ENCODE data around the gene TOR1AIP2.
A peak's percentile ranks its signal among the peaks of the same experiment; 100 is the strongest.
"Not testable (repeated sequence)": the region's sequence is repeated elsewhere in the genome, so short reads cannot be mapped to it uniquely, and the experiment has no call there.

Gene TOR1AIP2

DNA sequence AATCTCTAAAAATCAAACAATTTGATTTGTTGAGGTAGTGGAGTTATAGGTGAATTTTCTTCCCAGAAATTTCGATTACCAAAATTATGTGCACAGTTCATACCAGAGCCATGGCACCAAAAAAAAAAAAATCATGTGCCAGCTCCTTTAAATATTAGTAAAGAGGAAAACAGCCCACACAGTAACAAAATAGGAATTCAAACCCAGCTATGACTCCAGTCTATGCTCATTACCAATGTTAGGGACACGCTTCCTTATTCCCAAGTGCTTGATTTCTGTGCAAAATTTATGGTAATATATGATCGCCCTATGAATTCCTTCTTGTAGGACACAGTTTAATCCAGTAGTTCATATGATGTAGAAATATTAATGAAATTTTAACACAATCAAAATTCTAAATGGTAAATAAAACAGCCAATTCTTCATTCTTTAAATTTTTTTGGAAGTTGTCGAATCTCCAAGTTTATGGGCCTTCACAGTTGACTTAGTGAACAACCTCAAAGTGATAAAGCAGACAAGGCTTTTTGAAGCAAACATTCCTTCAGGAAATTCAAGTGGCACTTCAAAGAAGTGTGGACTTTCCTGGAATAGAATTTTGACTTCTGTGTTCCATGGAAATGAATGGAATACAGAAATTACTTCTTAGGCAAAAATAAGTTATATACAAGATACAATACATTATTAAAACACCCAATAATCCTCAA lies 1.9 kb downstream of the TOR1AIP2 start:
- no peak for DNase-seq (ENCODE audit: low spot score)

DNA sequence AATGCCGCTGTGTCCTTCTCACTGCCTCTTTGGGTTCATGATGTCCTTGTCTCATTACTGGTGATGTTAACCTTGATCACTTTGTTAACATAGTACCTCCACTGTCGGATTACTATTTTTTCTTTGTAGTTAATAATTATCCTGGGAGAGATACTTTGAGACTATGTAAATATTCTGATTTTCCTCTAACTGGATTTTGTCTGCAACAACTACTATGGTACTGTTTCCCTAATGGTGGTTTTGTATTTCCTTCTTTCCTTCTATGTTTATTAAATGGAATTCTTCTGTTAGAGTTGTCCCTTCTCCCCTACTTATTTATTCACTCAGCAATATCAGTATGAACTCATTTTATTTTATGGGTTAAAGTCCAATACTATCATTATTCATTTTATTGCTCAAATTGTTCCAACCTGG lies 4.2 kb downstream of the TOR1AIP2 start:
- DNase-seq (ENCODE audit: low spot score), result no peak

DNA sequence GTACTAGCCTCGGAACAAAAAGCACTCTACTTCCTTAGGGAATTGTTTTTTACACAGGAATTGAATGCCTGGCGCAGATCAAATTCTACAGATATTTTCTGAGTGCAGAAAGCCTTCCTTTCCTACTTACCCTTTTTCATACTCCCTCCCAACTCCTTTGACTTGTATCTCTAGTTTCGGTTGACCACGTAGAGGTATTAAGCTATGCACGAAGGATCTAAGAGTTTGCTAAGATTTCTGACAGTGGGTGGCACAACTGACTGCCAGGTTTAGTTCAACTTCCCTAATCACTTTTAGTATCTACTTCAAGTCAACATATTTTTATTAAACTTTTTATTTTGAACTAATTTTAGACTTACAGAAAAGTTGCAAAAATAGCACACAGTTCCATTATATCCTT lies 5.0 kb downstream of the TOR1AIP2 start:
- DNase-seq (ENCODE audit: low spot score), result no peak

DNA sequence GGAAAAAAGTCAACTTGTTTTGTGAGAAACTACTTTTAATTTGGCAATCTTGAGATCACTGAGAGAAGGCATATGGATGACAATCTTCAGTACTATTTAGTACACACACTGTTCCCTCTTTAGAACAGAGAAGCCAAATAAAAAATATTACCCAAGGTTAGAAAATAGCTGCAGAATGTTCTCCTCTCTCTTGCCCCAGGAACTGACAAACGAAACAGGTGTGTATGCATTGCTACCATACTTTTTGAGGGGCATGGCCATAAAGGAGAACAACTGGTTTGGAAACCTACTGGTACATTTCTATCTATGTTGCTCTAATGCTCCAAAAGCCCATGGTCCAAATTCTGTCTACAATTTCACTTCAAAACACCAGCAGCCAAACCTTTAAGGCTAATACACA lies 5.7 kb downstream of the TOR1AIP2 start:
- DNase-seq (ENCODE audit: low spot score), result no peak

DNA sequence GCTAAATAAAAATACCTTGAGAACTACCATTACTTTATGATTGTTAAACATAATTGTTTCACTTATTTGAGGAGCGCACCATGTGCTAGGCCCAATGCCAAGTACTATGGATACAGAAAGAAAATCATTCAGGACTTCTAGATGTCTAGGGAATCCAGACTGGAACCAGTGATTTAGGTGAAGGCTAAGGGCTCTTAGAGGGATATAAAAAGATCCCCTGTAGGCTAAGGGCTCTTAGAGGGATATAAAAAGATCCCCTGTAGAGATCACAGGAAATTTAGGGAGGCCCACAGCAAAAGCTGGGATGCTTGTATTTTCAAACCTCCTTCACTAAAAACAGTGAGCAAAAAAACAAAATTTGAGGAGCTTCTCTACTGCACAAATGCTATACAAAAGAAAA lies 6.7 kb downstream of the TOR1AIP2 start:
- no peak for DNase-seq (ENCODE audit: low spot score)

DNA sequence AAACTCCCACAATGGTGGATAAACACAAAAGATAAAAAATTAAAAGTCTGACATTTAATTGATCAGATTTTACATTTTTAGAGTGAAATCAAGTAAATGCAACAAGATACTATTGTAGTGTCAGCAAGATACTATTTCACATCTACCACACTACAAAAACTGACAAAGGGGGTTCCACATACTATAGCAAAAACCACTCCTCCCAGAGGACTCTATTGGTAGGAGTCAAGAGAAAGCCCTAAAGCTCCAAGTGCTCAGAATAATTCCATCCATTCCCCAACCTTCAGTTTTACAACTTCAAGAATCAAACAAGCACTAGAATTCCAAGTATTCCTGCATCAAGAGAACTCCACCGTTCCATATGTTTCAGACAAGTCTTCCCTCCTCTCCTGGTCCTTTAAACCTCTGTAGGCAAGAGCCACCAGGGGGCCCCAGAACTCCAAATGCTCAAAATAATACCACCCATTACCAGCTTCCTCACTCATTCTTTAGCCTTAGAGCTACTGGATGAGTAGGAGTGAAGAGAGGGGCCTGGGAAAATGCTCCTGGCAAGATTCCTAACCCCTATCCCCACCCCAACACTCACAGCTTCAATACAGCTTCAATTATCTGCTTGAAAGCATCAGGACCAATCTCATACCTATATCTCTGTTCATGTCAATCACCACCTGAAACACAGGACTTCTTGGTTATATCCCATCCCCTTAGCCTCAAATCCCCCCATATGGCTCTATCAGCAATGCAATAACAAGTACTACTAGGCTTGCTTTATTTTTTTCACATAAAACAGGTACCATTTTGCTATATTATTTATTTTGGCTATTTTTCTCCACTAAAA lies 9.9 kb downstream of the TOR1AIP2 start:
- DNase-seq (ENCODE audit: low spot score), result peak; percentile 56

DNA sequence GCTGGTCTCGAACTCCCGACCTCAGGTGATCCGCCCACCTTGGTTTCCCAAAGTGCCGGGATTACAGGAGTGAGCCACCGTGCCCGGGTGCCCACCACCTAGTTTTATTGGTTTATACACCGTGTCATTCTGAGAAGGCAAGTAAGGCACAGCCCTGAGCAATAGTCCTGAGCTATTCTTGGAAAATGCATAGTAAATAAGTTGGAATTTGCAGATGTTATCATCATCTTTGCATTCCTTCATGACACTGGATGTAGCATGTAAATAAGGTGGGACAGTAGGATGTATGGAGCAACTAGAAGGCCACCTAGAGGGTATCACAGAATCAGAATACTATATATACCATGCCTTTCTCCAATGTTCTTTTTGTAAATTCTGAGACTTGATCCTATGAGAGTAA lies 11.0 kb downstream of the TOR1AIP2 start:
- DNase-seq (ENCODE audit: low spot score), result no peak

DNA sequence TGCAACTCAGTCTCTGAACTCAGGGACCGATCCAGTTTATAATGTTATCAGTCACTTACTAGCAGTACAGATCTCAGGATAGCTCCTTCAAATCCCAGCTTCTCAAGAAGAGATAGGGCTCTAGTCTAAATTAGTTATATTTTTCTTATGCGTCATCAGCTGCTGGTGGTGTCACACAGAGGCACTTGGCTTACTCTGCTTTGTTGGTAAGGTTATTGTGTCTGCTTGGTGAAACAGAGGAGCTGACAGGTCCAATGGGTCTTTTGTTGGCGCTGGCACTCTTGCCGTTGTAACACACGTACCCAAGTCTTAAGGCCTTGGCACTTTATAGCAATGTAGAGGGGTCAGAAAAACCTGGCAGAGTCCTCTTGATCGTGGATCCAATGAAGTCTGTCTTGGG lies 12.2 kb downstream of the TOR1AIP2 start:
- no peak for DNase-seq (ENCODE audit: low spot score)

DNA sequence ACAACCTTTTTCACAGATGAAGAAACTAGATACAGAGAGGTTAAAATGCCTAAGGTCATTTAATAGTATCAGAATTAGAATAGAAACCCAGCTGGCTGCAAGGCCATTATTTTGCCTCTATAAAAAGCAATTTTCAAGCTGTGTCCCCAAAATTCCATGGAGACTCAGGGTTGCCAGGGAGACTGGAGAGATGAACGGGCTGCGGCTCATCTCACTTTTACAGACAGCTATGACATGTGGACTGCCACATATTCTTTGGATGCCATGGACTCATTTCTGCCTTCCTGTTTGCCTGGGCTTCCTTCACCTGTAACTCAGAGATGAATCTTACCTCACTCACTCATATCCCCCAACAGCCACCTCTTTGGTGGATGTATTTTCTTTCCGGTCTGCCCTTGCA lies 17.0 kb downstream of the TOR1AIP2 start:
- DNase-seq (ENCODE audit: low spot score), result no peak

DNA sequence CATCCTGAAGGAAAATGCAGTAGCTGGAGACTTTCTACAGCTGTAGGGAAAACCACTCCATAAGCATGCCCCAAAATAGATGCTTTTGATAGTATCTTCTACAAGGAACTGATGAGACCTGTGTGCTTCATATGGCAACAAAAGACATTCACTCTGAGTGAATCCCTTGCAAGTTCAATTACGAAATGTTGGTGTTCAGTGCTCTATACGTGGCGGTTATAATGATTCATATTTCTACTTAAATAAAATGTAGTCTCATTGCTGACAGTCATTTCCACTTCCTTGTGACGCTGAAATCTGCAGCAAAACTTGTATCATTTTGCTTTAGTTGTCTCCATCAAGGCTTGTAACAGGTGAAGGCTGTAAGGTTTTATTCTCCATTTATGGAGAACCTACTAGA lies 20.6 kb downstream of the TOR1AIP2 start:
- no peak for DNase-seq (ENCODE audit: low spot score)

DNA sequence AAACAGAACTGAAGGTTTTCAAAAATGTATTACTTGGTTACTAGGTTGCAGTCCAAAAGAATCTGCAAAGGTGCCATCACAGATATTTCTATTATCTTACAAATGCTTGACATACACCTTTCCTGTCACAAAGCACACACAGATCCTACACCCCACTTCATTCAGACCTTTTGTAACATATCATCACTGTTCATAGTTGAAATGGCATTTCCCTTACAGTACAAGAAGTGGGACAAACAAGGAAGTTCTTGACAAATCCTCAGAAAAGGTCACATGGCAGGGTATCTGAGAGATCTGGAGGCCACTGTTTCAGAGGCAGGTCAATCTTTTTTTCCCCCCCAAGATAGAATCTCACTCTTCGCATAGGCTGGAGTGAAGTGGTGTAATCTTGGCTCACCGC lies 21.3 kb downstream of the TOR1AIP2 start:
- no peak for DNase-seq (ENCODE audit: low spot score)

DNA sequence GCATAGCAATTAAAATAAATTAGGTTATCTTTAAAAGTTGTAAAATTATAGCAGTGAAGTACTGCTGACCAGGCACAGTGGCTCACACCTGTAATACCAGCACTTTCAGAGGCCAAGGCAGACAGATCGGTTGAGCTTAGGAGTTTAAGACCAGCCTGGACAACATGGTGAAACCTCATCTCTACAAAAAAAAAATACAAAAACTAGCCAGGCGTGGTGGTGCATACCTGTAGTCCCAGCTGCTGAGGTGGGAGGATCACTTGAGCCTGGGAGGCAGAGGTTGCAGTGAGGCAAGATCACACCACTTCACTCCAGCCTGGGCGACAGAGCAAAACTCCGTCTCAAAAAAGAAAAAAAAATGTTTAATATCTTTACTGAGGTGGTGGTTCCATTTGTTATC lies 21.8 kb downstream of the TOR1AIP2 start:
- not testable (repeated sequence) for DNase-seq (ENCODE audit: low spot score)

DNA sequence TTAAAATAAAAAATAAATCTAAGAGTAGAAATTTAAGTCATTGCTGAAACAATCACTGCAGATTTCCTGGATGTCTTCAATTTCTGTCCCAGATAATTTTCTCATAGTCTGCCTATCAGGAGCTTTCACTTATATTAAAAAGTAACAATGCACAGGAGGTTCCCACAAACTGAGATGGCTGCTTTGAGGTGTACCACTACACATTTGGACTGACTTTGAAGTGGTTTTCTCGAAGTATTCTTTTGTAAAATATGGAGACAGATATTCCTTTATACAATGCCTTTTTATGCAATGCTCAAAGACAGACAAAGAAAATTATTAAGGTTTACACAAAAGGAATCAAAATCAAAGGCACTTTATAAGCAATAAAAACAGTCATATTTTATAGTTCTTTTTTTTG lies 24.5 kb downstream of the TOR1AIP2 start:
- DNase-seq (ENCODE audit: low spot score), result no peak

DNA sequence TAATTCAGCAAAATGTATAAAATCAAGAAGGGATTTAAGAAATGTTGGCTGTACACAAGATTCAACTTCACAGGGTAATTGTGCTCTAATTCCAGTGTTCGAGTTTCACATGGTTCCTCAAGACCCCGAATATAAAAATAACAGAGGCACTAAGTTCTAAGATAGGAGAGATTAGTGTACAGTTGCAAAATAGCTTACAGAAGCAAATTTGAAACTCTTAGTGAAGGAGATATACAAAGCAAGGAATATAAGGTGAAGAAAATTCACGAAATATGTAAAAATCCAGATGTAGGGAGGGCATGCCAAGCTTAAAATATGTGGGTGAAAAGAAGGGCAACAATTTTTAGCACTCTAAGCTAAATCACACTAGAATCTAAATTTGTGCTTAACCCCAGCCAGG lies 29.4 kb downstream of the TOR1AIP2 start:
- no peak for DNase-seq (ENCODE audit: low spot score)

DNA sequence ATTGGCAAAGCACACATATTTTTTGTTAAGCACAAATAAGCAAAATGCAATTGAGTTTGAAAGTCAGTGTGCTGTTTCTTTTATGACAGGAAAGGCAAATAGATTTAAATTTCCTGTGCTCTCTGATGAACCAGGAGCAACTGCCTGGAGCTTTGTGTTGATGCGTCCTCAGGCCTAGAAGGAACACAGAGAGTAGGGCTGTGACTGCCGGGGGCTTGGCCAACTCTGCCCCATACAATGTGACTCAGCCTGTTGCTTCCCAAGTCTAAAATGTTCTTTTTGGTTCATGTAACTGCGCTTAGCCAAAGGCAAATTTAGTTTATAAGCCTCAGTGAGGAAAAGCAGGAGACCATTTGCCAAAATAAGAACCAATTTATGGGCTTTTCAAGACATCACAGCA lies 37.5 kb downstream of the TOR1AIP2 start:
- DNase-seq (ENCODE audit: low spot score), result no peak

DNA sequence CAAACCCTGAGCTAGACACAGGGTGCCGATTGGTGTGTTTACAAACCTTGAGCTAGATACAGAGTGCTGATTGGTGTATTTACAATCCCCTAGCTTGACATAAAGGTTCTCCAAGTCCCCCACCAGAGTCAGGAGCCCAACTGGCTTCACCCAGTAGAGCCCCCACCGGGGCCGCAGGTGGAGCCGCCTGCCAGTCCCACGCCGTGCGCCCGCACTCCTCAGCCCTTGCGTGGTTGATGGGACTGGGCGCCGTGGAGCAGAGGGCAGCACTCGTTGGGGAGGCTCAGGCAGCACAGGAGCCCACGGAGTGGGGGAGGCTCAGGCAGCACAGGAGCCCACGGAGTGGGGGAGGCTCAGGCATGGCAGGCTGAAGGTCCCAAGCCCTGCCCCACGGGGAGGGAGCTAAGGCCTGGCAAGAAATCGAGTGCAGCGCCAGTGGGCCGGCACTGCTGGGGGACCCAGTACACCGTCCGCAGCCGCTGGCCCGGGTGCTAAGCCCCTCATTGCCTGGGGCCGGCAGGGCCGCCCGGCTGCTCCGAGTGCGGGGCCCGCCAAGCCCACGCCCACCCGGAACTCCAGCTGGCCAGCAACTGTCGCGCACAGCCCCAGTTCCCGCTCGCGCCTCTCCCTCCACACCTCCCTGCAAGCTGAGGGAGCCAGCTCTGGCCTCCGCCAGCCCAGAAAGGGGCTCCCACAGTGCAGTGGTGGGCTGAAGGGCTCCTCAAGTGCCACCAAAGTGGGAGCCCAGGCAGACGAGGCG lies 40.7 kb downstream of the TOR1AIP2 start:
- not testable (repeated sequence) for DNase-seq (ENCODE audit: low spot score)

DNA sequence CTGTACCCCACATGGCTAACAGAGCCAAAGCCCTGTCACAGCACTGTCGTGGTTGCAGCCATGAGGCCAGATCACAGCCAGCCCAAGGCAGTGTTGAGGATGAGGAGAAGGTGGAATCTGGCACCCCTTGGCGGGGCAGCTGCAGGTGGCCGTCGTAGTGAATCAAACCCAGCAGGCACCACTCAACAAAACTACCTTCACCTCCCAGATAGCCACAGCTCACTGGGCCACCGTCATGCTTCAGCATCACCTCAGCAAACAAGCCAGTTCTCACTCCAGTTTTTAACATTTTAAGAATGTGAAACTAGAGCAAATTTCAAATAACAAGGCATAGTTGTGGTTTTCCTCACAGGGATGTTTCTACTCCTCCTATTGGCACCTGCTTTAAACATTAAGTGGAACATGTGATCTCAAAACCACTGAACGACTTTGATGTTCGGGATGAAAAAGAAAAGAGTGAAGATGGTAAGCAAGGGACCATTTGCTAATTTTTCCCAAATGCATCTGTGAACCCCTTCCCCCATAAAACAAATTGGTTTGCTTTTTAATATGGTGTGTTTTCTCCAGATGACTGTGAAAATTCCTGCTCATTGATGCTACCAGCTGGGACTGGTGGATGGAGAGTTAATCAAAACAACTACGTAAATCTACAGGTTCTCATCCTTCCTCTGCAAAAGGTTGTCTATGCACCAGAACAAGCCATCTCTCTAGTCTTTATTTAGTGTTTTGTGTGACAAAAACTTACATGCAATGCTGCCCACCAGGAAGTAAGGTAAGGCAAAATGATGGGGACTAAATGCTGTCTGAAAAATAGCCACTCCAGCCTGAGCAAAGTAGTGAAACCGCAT lies 45.5 kb downstream of the TOR1AIP2 start:
- peak; percentile 6 for DNase-seq (ENCODE audit: low spot score)

DNA sequence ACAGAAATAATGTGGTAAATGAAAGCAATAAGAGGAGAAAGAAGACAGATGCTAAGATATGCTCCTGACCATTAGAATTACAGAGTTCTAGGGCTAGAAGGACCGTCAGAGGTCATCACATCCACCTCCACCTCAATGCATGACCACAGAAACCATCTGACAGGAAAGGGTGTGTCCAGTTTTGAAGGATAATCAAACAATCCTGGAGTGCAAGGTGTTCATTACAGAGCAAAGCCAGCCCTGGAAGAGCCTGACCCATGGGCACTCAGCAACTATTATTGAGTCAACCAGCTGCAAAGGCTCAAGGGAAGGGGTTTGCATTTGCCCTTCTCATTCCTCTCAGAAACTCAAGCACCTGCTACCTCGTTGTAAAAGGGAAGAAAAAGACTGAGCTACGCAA lies 46.4 kb downstream of the TOR1AIP2 start:
- no peak for DNase-seq (ENCODE audit: low spot score)

DNA sequence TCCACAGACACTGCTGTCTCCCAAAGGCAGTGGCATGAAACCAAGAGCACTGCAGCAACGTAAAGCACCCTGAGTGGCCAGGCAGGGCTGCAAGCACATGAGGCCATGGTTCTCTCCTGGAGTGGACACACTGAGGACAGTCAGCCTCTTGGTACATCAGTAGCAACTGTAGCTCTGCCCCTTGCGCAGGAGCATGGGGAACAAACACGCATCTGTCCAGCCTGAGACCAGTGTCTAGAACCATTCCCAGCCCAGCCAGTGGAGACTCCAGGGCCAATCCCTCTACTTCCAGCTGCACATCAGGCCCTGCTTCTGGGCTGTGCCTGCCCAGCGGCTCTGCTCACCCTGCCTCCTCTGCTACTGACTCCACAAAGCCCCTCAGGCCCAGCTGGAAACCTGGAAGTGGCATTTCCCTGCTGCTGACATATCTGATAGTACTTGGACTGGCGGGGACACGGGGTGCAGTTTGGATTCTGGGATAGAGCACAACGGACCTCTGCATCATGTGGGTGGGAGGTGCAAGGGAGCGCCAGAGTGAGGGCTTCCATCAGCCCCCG lies 49.0 kb downstream of the TOR1AIP2 start:
- no peak for DNase-seq (ENCODE audit: low spot score)

DNA sequence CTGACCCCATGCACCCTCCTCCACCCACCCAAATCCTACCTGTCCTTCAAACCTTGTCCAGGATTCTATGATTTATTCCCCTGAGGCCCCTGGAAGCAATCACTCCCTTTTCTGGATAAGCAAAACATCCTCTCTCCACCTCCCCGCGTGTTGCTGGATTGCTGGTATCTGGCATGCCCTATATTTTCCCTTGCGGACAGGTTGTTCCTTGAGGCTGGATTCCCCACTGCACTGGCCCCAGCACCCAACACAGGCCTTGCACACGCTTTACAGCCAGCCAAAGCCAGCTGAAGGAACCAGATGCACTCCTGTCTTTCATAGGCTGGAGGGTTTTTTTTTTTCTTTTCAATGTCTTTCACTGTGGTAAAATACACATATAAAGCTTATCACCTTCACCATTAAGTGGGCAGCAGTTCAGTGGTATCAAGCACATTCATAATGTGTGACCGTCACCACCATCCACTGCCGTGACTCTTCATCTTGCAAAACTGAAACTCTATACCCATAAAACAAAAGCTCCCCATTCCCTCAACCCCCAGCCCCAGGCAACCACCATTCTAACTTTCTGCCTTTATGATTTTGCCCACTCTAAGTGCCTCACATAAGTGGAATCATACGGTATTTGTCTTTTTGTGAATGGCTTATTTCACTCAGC lies 50.9 kb downstream of the TOR1AIP2 start:
- DNase-seq (ENCODE audit: low spot score), result no peak

DNA sequence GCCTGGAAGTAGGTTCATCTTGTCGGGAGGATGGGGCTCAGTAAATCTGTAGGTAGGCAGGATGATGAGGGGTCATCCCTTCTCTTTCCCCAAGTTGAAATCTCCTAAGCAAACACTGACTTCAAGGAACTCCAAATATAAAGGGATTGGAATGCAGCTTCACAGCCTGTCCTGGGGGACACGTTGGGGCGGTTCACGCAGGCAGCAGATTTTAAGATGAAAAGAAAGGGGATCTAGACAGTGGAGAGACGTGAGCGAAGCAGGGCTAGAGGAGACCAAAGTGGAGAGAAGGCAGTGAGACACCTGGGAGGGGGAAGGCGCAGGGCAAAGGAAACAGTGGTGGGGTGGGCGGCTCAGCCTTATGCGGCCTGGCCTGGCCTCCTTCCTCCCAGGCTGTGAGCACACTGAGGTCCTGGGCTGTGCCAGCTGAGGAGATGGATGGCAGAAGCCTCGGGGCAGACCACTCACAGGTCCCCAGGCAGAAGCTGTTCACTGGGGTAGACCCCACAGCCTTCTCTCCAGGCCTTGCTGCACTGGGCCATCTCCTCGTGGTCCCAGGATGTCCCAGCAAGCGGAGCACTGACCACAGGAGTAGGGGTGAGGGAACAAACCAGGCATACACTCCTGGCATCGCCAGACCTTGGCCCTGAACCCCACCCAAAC lies 51.7 kb downstream of the TOR1AIP2 start:
- DNase-seq (ENCODE audit: low spot score), result no peak
